ENCODE measurements around the gene KCNF1.

Gene KCNF1

DNA sequence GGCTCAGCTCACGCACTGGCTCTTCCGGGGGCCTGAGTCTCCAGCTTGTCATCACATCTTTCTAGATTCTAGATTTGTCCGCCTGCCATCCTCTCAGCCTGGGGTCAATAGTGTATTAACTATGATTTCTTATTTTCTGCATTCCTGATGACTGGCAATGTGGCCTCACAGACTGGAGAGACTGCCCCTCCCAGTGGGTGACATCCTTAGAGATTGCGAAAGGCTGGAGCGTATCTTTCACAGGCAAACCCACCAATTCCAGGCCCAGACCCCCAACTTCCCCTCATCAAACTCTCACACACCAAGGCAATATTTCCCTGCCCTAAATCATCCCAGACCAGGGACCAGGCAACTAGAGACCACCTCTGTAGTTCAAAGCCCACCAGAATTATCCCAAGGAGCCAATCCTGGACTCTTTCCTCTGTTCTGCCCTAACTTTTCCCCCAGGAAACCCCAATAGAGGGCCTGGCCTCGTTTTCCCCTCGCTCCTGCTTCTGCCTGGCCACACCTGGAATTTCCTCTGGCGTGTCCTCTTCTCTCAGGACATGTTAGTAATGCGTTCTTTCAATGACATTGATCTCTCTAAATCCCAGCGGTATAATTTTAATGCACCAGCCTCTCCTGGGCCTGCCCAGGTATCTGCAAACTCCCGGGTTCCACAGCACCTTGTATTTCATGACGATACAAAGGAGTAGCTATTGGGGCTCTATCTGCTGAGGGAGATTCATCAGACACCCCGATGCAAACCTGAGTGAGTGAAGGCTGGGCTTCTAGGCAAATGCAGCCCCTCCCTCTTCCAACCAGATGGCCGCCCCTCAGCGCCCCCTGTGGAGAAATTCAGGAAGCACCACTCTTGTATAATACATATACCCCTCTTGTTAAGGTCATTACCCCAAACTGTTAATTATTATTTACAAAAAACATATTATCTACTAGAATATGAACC lies 2.4 kb upstream of the KCNF1 start:
- Histone ChIP-seq H3K9me3 (ENCODE audit: control insufficient read depth, low read length) (no peaks in the 10 kb centered on the region), H3K27ac (no peak overlapping the region), H2AFZ (no peak overlapping the region), H3K4me2 (ENCODE audit: low read length) (no peak overlapping the region), H3K4me3 (ENCODE audit: low read depth, low read length) (no peak overlapping the region), H3K79me2 (no peaks in the 10 kb centered on the region), H3K9ac (no peak overlapping the region), H3K36me3 (ENCODE audit: control insufficient read depth, insufficient read depth, low read length) (no peaks in the 10 kb centered on the region), H3K27me3 (ENCODE audit: control insufficient read depth, insufficient read depth, low read length) (peaks cover 5% of the 10 kb centered on the region), H3K4me1 (no peaks in the 10 kb centered on the region)
- TF ChIP-seq, protein P1, sequence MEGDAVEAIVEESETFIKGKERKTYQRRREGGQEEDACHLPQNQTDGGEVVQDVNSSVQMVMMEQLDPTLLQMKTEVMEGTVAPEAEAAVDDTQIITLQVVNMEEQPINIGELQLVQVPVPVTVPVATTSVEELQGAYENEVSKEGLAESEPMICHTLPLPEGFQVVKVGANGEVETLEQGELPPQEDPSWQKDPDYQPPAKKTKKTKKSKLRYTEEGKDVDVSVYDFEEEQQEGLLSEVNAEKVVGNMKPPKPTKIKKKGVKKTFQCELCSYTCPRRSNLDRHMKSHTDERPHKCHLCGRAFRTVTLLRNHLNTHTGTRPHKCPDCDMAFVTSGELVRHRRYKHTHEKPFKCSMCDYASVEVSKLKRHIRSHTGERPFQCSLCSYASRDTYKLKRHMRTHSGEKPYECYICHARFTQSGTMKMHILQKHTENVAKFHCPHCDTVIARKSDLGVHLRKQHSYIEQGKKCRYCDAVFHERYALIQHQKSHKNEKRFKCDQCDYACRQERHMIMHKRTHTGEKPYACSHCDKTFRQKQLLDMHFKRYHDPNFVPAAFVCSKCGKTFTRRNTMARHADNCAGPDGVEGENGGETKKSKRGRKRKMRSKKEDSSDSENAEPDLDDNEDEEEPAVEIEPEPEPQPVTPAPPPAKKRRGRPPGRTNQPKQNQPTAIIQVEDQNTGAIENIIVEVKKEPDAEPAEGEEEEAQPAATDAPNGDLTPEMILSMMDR (IDR thresholded peaks at IDR 0.05), result no peak

DNA sequence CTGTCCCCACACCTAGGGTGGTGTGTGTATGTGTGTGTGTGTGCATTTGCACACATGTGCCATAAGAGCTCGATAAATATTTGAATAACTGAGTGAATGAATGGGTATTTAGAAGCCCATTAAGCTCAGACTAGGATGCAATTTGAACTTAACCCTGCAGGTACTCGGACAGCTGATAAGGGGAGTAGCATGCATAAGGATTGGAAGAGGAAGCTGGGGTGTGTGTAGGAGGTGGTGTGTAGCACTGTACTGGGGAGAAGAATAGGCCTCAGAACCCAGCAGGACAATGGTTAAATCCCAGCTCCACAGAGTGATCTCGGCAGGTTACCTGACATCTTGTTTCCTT lies 1.8 kb upstream of the KCNF1 start:
- TF ChIP-seq, protein P1 (IDR thresholded peaks at IDR 0.05), result no peak
- no peak overlapping the region for H2AFZ ChIP-seq
- no peaks in the 10 kb centered on the region for H3K36me3 ChIP-seq (ENCODE audit: control insufficient read depth, insufficient read depth, low read length)
- H3K9me3 ChIP-seq (ENCODE audit: control insufficient read depth, low read length), result no peaks in the 10 kb centered on the region
- H3K27me3 ChIP-seq (ENCODE audit: control insufficient read depth, insufficient read depth, low read length), result peaks cover 5% of the 10 kb centered on the region
- H3K4me1 ChIP-seq, result no peaks in the 10 kb centered on the region
- H3K4me2 ChIP-seq (ENCODE audit: low read length), result no peak overlapping the region
- H3K4me3 ChIP-seq (ENCODE audit: low read depth, low read length), result no peak overlapping the region
- H3K27ac ChIP-seq, result no peak overlapping the region
- no peaks in the 10 kb centered on the region for H3K79me2 ChIP-seq
- H3K9ac ChIP-seq, result no peak overlapping the region

DNA sequence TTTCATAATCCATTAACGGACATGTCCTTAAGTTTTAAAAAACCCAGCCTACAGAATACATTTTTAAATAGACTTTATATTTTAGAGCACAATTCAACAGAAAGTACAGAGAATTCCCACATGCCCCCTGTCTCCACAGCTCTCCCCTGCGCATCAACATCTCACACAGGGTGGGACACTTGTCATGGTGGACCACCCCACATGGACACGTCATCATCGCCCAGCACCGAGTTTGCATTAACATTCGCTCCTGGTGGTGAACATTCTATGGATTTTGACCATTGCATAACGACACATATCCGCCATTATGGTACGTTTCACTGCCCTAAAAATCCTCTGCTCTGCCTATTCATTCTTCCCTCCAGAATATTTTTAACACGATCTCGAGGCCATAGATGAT lies 1.1 kb upstream of the KCNF1 start:
- Histone ChIP-seq H3K9ac (no peak overlapping the region), H3K4me1 (no peaks in the 10 kb centered on the region), H2AFZ (no peak overlapping the region), H3K4me2 (ENCODE audit: low read length) (no peak overlapping the region), H3K36me3 (ENCODE audit: control insufficient read depth, insufficient read depth, low read length) (no peaks in the 10 kb centered on the region), H3K4me3 (ENCODE audit: low read depth, low read length) (no peak overlapping the region), H3K27ac (no peak overlapping the region), H3K27me3 (ENCODE audit: control insufficient read depth, insufficient read depth, low read length) (peaks cover 5% of the 10 kb centered on the region), H3K9me3 (ENCODE audit: control insufficient read depth, low read length) (no peaks in the 10 kb centered on the region), H3K79me2 (no peaks in the 10 kb centered on the region)
- TF ChIP-seq, protein P1 (IDR thresholded peaks at IDR 0.05), result no peak

DNA sequence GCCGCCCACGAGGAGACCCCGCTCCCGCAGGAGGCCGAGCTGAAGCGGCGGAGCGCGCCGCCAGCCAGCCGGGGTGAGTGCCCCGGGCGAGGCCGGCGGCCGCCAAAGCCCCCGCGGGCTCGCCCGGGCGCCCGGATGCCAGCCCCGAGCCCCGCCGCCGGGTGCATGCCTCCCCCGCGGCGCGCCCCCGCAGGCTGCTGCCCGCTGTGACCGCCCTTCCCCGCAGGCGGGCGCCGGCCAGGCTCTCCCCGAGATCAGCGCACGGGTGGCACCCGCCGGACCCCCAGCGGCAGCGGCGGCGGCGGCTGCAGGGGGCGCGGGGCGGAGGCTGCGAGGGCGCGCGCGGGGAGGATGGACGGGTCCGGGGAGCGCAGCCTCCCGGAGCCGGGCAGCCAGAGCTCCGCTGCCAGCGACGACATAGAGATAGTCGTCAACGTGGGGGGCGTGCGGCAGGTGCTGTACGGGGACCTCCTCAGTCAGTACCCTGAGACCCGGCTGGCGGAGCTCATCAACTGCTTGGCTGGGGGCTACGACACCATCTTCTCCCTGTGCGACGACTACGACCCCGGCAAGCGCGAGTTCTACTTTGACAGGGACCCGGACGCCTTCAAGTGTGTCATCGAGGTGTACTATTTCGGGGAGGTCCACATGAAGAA lies 470 bp downstream of the KCNF1 start:
- TF ChIP-seq, protein P1 (IDR thresholded peaks at IDR 0.05), result no peak
- Histone ChIP-seq H3K27me3 (ENCODE audit: control insufficient read depth, insufficient read depth, low read length) (peaks cover 5% of the 10 kb centered on the region), H3K27ac (no peak overlapping the region)

More for the DNA sequence above, 470 bp downstream of the KCNF1 start:
- no peak overlapping the region for H3K9ac ChIP-seq
- no peaks in the 10 kb centered on the region for H3K4me1 ChIP-seq
- no peaks in the 10 kb centered on the region for H3K79me2 ChIP-seq
- H2AFZ ChIP-seq, result no peak overlapping the region
- H3K36me3 ChIP-seq (ENCODE audit: control insufficient read depth, insufficient read depth, low read length), result no peaks in the 10 kb centered on the region
- H3K4me2 ChIP-seq (ENCODE audit: low read length), result peak overlapping the region; percentile 67
- peak overlapping the region; percentile 16 for H3K4me3 ChIP-seq (ENCODE audit: low read depth, low read length)
- no peaks in the 10 kb centered on the region for H3K9me3 ChIP-seq (ENCODE audit: control insufficient read depth, low read length)

All from parathyroid adenoma (tissue), 2 donors.